ENCODE measurements around the gene REC8.

The REC8 gene

DNA sequence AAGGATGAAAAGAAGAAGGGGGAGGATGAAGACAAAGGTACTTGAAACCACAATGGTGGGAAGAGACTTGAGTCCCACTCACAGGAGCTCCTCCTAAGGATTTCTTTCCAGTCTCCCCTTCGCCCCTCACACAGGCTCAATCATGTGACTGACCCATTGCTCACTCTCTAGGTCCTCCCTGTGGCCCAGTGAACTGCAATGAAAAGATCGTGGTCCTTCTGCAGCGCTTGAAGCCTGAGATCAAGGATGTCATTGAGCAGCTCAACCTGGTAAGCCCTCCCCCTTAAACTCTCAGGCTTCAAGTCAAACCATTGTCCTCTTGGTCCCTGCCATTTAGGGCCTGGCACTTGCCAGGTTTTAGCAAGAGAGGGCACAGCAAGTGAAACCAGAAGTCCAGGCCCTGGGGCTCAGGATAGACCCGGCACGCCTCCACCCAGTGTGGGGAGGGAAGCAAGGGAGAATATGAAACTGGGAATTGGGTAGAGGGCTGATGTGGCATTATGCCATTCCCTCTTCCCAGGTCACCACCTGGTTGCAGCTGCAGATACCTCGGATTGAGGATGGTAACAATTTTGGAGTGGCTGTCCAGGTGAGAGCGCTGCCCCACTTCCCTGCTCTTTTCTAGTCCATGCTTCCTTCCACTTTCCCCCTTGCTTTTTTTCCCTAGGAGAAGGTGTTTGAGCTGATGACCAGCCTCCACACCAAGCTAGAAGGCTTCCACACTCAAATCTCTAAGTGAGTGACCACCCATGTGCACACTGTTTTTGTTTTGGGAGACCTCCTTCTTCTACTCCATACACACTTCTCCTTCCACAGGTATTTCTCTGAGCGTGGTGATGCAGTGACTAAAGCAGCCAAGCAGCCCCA, 34.1 kb upstream of the REC8 start:
- in situ Hi-C loops (cut with MboI; ENCODE audit: low sequenced_read_pairs) = no loop called here

DNA sequence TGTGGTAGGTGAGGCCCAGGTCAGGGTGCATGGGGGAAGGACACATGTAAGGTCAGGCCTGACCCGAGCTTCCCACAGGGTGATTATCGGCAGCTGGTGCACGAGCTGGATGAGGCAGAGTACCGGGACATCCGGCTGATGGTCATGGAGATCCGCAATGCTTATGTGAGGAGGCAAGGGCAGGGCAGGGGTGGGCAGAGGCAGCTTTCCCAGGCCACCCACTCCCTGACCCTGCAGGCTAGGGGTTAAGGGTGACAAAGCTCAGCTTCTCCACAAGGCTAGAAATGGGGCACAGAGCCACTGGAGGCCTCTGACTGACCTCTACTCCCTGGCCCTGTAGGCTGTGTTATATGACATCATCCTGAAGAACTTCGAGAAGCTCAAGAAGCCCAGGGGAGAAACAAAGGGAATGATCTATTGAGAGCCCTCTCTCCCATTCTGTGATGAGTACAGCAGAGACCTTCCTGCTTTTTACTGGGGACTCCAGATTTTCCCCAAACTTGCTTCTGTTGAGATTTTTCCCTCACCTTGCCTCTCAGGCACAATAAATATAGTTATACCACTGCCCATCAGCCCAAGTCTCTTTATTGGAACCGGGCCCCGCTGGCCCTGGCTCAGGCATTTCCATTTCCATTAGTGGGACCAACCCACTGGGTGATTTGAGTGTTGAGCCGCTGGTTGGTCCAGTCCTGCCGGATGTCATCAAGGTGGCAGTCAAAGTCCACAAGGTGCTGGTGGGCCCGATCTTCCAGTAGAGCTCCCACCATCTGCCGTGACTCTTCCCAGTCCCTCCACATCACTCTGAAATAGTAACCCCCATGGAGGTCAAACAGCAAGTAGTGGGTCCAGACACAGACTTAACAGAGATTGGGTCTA, 33.2 kb upstream of the REC8 start:
- in situ Hi-C loops (cut with MboI; ENCODE audit: low sequenced_read_pairs) = no loop called here

DNA sequence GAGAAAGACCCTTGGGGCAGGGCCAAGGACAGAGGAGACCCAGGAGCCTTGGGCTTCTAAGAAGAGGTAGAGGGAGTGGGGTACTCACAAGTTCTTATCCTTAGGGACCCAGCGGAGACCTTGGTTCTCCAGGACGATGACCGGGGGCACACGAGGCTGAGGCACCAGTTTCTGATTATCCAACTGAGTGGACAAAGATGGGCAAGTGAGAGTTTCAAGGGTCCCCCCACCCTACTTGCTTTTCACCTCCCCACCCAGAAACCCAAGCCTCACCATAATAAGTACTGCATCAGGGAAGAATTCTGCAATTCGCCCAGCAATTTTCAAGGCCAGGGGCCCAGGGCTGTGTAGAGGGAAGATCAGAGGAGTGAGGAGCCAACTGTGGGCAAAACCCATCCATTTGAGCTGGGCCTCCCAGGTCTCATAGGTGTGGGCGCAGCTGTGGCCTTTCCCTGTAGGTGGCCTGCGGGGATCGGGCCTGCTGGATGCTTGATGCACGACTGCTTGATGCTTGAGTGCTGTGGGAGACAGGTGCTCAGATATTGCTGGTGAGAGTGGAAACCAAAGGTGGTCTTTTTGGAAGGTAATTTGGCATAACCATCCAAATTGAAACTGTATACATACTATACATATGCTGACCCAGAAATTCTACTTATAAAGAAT, 32.5 kb upstream of the REC8 start:
- in situ Hi-C loops (cut with MboI; ENCODE audit: low sequenced_read_pairs) = no loop called here

DNA sequence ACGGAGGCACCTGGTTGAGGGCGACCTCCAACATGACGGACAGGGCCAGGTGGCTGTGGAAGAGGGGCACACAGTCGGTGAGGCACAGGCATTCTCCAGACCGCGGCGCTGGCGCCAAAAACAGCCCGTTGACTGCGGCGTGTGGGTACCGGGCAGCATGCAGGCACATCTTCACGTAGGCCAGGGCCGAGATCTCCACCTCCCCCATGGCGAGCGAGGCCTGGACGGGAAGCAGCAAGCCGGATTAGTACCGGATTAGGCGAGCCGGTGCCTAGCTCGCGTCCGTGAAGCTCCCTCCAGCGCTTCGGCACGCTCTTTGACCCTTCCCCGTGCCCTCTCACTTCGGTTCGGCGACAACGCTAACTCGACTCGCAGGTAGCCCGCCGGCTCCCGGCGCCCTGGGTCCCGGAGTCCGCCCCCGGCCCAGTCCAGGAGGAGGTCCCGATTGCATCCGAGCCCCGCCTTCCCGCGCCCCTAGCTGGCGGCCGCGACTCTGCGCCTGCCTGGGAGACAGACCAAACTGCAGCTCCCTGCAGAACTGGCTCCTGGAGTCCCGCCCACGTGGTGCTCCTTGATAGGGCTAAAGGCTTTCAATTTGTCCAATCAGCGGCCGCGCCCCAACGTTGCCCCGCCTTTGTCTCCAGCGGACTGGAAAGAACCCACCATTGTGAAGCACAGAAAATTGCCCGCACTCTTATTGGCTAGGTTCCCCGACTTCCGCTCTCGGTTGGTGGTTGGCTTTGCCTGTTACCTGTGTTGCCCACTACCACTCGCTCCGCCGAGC, 30.6 kb upstream of the REC8 start, which contains the start of gene EMC9:
Gene EMC9, minus strand, starts transcription at position 495 of the 784 bp plus-strand sequence. Its CDS starts 287 bp downstream, at position 208.
- in situ Hi-C loops (cut with MboI; ENCODE audit: low sequenced_read_pairs) = no loop called here

DNA sequence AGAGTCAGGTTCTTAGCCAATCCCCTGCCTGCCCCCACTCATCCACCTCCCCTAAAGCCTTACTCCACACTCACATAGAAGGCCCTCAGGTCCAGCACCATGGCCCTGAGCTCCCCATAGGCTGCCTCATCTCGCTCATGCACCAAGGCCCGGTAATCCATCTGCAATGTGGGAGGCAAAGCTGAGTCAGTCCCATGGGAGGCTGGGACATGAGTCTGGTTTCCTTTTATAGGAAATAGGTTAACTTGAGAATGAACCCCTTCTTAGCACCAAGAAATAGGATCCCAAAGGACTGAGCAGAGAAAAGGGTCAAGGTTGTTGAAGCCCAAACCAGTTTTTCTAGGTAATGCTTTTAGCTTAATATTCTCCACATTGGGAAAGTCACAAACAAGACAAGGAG, 28.4 kb upstream of the REC8 start:
- in situ Hi-C loops (cut with MboI; ENCODE audit: low sequenced_read_pairs) = no loop called here

DNA sequence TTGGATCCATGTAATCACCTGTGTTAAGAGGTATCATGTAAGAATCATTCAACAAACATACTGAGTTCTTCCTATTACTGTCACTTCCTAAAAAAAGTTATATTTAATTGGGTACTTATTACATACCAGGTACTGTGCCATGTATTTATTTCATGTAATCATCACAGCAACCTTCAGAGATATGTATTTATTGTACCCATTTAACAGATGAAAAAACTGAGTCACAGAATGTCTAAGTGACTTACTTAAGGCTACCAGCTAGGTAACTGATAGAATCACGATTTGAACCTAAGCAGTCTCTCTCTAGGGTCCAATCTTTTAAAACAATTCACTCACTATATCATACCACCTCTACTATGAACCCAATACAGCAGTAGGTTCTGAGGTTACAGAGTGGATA, 27.4 kb upstream of the REC8 start:
- in situ Hi-C loops (cut with MboI; ENCODE audit: low sequenced_read_pairs) = no loop called here

DNA sequence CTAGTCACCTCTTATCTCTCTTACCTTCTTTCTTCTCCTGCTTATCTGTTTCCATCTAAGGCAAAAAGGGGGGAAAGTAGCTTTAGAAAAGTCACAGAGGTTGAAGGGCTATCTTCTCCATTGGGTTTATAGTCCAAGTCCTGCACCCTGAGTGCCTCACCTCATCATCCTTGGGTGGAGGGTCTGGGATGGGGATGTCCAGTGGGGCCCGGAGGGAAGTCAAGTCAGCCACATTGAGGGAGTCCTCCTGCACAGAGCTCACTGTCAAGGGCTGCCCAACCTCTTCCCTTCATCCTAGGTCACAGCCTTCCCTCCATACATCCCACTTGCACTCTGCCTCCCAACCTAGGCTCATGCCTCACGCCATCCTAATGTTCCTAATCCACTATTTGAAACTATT, 26.7 kb upstream of the REC8 start:
- in situ Hi-C loops (cut with MboI; ENCODE audit: low sequenced_read_pairs) = no loop called here

DNA sequence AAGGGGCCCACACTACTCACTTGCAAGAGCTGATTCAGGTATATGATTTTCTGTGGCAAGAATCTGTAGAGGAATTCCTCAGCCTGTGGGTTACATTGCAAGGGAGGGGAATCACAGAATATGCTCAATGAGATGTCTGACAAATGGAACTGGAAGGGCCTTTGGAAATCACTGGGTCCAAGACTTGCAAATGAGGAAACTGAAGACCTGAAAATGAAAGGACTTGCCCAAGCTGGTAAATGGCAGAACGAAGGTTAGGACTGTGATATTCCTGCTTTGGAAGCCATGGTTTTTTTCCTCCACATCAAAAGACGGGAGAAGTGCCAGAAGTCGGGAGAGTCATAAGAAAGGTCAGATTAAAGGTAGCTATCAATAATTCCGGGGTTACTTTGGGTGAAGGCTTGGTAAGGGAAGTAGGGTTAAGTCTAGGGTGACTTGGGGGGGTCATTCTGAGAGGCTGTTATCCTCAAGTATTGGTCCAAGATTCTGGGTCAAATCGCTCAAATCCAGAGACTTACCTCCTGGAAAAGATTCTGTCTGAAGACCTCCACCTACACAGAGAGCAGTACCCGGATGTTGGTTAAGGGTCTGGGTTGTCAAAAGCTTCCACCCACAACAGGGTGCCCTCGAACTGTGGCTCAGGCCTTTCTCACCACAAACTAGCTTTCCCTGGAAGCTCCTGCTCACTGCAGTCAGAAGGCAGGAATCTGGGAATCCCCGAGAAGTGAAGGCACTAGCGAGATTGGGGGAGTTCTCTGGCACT, 26.0 kb upstream of the REC8 start:
- in situ Hi-C loops (cut with MboI; ENCODE audit: low sequenced_read_pairs) = no loop called here

DNA sequence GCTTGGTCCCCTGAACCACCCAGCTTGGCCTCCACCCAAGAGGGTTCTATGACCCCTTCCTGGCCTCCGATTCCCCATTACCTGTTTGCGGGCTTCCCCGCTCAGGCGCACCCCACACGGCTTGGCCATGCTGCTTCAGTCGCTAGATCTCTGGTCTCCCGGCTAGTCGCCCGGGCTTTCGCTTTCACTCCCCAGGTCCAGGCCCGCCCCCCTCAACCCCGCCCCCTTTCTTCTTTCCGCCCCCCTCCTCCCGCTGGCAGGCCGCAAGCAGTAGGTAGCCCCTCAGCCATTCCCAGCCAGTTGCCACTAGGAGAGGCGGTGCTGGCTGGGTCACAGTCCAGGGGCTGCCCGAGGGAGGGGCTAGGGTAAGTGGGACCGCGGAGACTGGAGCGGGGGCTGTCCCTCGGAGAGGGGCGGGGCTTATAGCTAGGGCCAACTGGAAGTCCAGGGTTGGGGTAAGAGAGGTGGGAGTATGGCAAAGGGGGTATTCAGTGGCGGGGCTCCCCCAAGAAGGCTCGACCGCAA, 25.4 kb upstream of the REC8 start, which contains the start of gene PSME2:
Gene PSME2, minus strand, starts transcription at position 158 of the 525 bp plus-strand sequence. Its CDS starts 29 bp downstream, at position 129.
- in situ Hi-C loops (cut with MboI; ENCODE audit: low sequenced_read_pairs) = no loop called here

DNA sequence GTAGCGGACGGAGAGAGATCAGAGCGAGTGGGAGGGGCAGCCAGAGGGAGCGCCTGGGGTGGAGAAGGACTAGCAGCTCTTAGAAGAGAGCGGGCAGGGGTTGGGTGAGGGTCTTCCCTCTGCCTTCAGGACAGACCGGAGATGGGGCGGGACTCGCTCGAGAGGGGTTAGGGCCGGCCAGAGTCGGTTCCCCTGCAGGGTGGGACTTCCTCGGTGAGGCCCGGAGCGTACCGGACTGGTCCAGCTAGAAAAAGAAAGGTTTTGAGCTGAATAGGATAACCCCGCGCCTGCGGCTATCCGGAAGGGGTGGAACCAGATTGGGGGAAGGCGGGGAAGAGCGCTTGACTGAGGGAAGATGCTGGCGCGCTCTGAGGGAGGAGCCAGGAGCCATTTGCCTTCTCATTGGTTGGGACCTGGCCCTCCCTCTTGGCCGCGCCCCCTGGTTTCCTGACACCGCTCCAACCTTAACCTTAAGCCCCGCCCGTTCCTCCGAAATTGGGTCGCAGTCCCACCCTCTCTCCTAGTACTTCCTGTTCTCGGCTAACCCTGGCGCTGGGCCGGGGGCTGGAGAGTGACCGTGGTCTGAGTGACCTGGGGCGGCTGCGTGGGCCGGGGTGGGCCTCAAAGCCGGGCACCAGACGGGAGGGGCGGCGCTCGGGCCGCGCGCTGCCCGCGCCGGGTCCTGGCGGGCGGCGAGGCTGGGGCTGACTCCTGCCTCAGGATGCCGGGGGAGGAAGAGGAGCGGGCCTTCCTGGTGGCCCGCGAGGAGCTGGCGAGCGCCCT, 24.7 kb upstream of the REC8 start, which contains the start of gene RNF31:
Gene RNF31, plus strand, starts transcription at position 521 of the 783 bp plus-strand sequence. Its CDS starts 201 bp downstream, at position 722.
- in situ Hi-C loops (cut with MboI; ENCODE audit: low sequenced_read_pairs) = no loop called here

DNA sequence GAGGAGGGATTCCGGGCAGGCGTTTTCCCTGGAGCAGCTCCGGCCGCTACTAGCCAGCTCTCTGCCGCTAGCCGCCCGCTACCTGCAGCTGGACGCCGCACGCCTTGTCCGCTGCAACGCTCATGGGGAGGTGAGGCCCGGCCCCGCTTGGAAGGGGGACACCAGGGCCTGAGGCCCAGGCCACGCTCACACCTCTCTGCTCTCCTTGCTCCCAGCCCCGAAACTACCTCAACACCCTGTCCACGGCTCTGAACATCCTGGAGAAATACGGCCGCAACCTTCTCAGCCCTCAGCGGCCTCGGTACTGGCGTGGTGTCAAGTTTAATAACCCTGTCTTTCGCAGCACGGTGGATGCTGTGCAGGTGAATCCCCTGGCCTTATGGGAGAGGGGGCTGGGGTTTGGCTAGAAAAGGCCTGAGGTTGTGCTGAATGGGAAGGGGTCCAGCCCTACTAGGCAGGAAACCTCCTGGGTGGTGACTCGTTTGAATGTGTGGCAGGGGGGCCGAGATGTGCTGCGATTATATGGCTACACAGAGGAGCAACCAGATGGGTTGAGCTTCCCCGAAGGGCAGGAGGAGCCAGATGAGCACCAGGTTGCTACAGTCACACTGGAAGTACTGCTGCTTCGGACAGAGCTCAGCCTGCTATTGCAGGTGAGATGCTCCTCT, 24.0 kb upstream of the REC8 start:
- in situ Hi-C loops (cut with MboI; ENCODE audit: low sequenced_read_pairs) = no loop called here

DNA sequence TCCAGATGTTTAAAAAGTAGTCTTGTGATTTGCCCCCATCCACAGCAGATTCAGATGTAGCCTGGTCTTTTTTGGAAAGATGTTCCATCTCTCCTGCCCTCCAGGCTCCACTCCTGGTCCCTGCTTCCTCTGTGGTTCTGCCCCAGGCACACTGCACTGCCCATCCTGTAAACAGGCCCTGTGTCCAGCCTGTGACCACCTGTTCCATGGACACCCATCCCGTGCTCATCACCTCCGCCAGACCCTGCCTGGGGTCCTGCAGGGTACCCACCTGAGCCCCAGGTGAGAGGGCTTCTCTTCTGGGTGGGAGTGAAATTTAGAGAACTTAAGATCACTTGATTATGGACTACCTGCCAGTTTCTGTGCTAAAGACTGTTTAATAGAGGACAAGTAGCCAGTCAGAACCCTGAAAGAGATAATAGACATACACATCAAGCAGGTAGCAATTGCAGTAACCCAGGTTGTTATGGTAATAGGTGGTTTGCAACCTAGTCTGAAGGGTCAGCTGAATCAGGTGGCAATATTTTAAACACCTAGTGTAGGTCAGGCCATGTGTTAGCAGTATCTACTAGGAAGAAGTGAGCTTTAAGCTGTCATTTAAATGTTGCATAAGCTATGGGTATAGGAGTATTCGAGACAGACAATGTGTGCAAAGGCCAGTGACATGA, 22.4 kb upstream of the REC8 start:
- in situ Hi-C loops (cut with MboI; ENCODE audit: low sequenced_read_pairs) = no loop called here

DNA sequence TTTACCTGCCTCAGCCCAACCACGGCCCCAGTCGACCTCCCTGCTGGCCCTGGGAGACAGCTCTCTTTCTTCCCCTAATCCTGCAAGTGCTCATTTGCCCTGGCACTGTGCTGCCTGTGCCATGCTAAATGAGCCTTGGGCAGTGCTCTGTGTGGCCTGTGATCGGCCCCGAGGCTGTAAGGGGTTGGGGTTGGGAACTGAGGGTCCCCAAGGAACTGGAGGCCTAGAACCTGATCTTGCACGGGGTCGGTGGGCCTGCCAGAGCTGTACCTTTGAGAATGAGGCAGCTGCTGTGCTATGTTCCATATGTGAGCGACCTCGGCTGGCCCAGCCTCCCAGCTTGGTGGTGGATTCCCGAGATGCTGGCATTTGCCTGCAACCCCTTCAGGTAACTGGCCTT, 21.8 kb upstream of the REC8 start:
- in situ Hi-C loops (cut with MboI; ENCODE audit: low sequenced_read_pairs) = no loop called here

DNA sequence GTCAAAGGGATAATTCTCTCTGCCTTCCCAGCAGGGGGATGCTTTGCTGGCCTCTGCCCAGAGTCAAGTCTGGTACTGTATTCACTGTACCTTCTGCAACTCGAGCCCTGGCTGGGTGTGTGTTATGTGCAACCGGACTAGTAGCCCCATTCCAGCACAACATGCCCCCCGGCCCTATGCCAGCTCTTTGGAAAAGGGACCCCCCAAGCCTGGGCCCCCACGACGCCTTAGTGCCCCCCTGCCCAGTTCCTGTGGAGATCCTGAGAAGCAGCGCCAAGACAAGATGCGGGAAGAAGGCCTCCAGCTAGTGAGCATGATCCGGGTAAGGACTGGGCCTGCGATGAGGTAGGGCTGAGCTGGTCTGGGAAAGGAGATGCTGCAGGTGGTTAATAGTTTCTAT, 21.3 kb upstream of the REC8 start:
- in situ Hi-C loops (cut with MboI; ENCODE audit: low sequenced_read_pairs) = no loop called here

DNA sequence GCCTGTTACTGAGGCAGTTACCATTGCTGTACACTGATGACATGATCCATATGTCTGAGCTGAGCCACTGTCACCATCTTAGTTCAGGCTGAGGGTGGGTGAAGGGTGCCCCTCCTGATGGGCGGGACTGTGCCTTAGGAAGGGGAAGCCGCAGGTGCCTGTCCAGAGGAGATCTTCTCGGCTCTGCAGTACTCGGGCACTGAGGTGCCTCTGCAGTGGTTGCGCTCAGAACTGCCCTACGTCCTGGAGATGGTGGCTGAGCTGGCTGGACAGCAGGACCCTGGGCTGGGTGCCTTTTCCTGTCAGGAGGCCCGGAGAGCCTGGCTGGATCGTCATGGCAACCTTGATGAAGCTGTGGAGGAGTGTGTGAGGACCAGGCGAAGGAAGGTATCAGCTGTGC, 20.9 kb upstream of the REC8 start:
- in situ Hi-C loops (cut with MboI; ENCODE audit: low sequenced_read_pairs) = no loop called here

DNA sequence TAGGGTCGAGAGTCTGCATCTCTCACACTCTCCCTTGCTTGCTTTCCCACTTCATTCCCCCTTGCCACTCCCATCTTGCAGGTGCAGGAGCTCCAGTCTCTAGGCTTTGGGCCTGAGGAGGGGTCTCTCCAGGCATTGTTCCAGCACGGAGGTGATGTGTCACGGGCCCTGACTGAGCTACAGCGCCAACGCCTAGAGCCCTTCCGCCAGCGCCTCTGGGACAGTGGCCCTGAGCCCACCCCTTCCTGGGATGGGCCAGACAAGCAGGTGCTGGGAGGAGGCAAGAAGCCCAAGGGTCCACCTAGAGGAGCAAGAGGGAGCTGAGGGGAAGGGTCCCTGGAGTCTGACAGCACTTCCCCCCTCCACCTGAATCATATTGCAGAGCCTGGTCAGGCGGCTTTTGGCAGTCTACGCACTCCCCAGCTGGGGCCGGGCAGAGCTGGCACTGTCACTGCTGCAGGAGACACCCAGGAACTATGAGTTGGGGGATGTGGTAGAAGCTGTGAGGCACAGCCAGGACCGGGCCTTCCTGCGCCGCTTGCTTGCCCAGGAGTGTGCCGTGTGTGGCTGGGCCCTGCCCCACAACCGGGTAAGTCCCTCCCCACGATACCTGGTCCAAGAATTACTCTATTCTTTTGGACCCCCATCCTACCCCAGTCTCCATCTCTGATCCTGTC, 20.3 kb upstream of the REC8 start:
- in situ Hi-C loops (cut with MboI; ENCODE audit: low sequenced_read_pairs) = no loop called here

DNA sequence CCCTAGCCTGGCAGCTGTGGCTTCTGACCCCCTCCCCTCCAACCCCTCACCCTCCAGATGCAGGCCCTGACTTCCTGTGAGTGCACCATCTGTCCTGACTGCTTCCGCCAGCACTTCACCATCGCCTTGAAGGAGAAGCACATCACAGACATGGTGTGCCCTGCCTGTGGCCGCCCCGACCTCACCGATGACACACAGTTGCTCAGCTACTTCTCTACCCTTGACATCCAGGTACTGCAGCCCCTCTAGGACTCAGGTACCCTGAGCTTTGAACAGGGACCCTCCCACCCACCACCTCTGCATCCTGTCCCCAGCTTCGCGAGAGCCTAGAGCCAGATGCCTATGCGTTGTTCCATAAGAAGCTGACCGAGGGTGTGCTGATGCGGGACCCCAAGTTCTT, 16.8 kb upstream of the REC8 start:
- in situ Hi-C loops (cut with MboI; ENCODE audit: low sequenced_read_pairs) = no loop called here
